SU-DHL-6 (cell line): ENCODE data around the gene TNFRSF21.

ENCODE experiments used
- H2AFZ ChIP-seq: fragments of 200-600 bp; sonication (generic); 2 replicates; pipeline ENCODE4 v1.6.1; 2014; ENCODE audit warnings: low read depth, mild to moderate bottlenecking, moderate library complexity, mixed read lengths, antibody characterized with exemption, low read length; ENCODE audit not compliant: severe bottlenecking
- H3F3A ChIP-seq: fragments of 200-600 bp; shearing (Covaris generic); 2 replicates; pipeline ENCODE4 v1.6.0; 2016; ENCODE audit warnings: antibody characterized with exemption, mild to moderate bottlenecking; ENCODE audit not compliant: insufficient read depth
- H3K27ac ChIP-seq: fragments of 200-600 bp; sonication (generic); 2 replicates; pipeline ENCODE4 v1.5.1; 2016; ENCODE audit warnings: low read depth, mild to moderate bottlenecking, low read length, moderate library complexity, mixed read lengths
- H3K27me3 ChIP-seq: fragments of 200-600 bp; sonication (generic), shearing (Covaris generic); 2 replicates; pipeline ENCODE4 v1.6.0; 2014; ENCODE audit warnings: mild to moderate bottlenecking, low read length
- H3K36me3 ChIP-seq: fragments of 200-600 bp; sonication (generic); 2 replicates; pipeline ENCODE4 v1.6.1; 2014; ENCODE audit warnings: mild to moderate bottlenecking, low read length, mixed read lengths
- H3K4me2 ChIP-seq: fragments of 300-600, 200-600 bp; shearing (Covaris generic), sonication (generic); 2 replicates; pipeline ENCODE4 v1.6.0; 2014; ENCODE audit warnings: low read length, low read depth, mild to moderate bottlenecking; ENCODE audit not compliant: poor library complexity, severe bottlenecking
- H3K4me3 ChIP-seq: fragments of 200-600 bp; sonication (generic); 2 replicates; pipeline ENCODE4 v1.5.1; 2014; ENCODE audit warnings: antibody characterized with exemption, low read length, mild to moderate bottlenecking, mixed read lengths; ENCODE audit not compliant: insufficient read depth, poor library complexity, severe bottlenecking
- H3K79me2 ChIP-seq: fragments of 200-600 bp; sonication (generic); 2 replicates; pipeline ENCODE4 v1.6.1; 2014; ENCODE audit warnings: mild to moderate bottlenecking, low read length, moderate library complexity; ENCODE audit not compliant: insufficient read depth
- H3K9ac ChIP-seq: fragments of 200-600 bp; sonication (generic); 2 replicates; pipeline ENCODE4 v1.7.0; 2014; ENCODE audit warnings: mild to moderate bottlenecking, low read length
- H3K9me2 ChIP-seq: fragments of 200-600 bp; sonication (generic); replicated peaks from 2 replicates; pipeline ENCODE4 v1.6.1; 2014; ENCODE audit warnings: low read length; ENCODE audit not compliant: insufficient read depth
- H3K9me3 ChIP-seq: fragments of 200-600 bp; sonication (generic); 2 replicates; pipeline ENCODE4 v1.6.1; 2014; ENCODE audit warnings: low read length, mixed read lengths; ENCODE audit not compliant: insufficient read depth
- H4K20me1 ChIP-seq: fragments of 200-600 bp; sonication (generic); 2 replicates; pipeline ENCODE4 v1.6.1; 2014; ENCODE audit warnings: low read depth, mild to moderate bottlenecking, antibody characterized with exemption, low read length, moderate library complexity, mixed read lengths
- EZH2phosphoT487 ChIP-seq: fragments of 200-600 bp; sonication (generic), shearing (Covaris generic); conservative IDR thresholded peaks from 2 replicates; pipeline ENCODE4 v1.6.1; 2018; ENCODE audit warnings: mild to moderate bottlenecking, antibody characterized with exemption, low read length, moderate library complexity, mixed read lengths
- TF ChIP-seq, protein P1 (sequence below): fragments of 200-600 bp; sonication (generic); IDR thresholded peaks from one replicate; pipeline ENCODE4 v1.5.1; 2017; ENCODE audit warnings: antibody characterized with exemption, mild to moderate bottlenecking, low read length, moderate library complexity; ENCODE audit not compliant: insufficient read depth, poor library complexity, severe bottlenecking

The TNFRSF21 gene

GRCh38 chr6:47290124-47290834 is 19.4 kb downstream of the TNFRSF21 start:
- Histone ChIP-seq H3K27me3 (no peaks in the 10 kb centered on the region), H3K36me3 (no peaks in the 10 kb centered on the region), H3K9me2 (no peaks in the 10 kb centered on the region), H3K9me3 (no peaks in the 10 kb centered on the region), H3K9ac (no peak overlapping the region), H4K20me1 (no peaks in the 10 kb centered on the region), H3K79me2 (no peaks in the 10 kb centered on the region), H3F3A (no peaks in the 10 kb centered on the region), H3K4me3 (no peak overlapping the region), H3K27ac (no peak overlapping the region), H3K4me2 (no peak overlapping the region), H2AFZ (no peak overlapping the region)
- TF ChIP-seq EZH2phosphoT487 = 0 out of 2 replicates have a peak, but pooled peaks have one; percentile 17
- TF ChIP-seq, protein P1, sequence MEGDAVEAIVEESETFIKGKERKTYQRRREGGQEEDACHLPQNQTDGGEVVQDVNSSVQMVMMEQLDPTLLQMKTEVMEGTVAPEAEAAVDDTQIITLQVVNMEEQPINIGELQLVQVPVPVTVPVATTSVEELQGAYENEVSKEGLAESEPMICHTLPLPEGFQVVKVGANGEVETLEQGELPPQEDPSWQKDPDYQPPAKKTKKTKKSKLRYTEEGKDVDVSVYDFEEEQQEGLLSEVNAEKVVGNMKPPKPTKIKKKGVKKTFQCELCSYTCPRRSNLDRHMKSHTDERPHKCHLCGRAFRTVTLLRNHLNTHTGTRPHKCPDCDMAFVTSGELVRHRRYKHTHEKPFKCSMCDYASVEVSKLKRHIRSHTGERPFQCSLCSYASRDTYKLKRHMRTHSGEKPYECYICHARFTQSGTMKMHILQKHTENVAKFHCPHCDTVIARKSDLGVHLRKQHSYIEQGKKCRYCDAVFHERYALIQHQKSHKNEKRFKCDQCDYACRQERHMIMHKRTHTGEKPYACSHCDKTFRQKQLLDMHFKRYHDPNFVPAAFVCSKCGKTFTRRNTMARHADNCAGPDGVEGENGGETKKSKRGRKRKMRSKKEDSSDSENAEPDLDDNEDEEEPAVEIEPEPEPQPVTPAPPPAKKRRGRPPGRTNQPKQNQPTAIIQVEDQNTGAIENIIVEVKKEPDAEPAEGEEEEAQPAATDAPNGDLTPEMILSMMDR = no peak

DNA sequence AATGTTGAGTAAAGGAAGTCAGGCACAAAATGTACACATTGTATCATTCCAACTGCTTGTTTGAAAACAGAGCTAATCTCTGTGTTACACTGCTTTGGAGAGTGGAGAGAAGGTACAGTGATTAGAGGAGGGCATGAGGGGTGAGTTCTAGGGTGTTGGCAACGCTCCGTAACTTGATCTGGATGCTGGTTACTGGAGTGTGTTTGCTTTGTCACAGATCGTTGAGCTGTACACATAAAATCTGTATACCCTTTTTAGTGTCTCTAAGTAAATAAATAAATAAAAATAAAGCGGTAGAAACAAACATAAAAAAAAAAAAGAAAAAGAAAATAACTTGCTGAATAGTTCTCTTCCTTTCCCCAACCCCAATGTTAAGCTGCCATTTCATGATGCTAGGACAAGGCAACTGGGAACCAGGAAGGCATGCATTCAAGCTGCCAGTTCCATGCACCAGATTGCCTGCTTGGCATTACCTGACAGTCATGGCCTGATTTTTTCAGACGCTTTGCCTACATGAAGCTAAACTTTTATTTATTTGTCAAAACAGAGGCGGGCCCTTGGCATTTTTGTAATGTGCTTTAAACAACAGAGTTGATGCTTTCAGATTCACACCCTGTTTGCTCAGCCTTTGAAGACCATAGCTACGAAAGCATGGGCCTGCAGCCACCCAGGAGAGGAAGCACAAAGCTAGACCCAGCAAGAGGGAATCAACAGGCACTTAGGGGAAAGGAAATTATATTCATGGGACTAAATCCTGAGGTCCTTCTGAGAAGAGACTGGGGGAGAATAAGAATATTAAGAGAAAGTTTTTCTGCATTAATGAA is 21.2 kb downstream of the TNFRSF21 start:
- Histone ChIP-seq H3K27me3 (no peaks in the 10 kb centered on the region), H3K9ac (no peak overlapping the region), H3K79me2 (no peaks in the 10 kb centered on the region), H3K27ac (no peak overlapping the region), H3F3A (no peaks in the 10 kb centered on the region), H3K36me3 (no peaks in the 10 kb centered on the region), H3K9me2 (no peaks in the 10 kb centered on the region), H4K20me1 (no peaks in the 10 kb centered on the region), H3K4me3 (no peak overlapping the region), H3K9me3 (no peaks in the 10 kb centered on the region), H3K4me2 (no peak overlapping the region), H2AFZ (no peak overlapping the region)
- TF ChIP-seq EZH2phosphoT487 = no peak
- TF ChIP-seq, protein P1 = no peak

DNA sequence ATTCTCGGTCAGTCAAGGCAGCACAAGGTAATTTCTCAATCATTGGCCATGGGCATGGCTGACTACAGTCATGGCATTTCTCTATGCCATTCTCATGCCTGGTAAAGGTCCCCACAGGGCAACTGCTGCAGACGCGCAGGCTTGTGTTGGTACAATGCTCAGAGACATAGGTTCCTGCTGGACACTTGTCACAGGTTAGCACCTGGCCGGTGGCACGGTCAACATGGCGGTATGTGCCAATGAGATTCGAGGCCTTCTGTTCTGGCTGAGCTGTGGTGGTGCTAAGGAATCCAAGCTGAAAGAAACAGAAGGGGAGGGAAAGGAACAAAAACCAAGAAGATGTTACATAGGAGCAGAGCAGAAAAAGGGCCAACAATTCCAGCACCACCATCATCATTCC is 23.4 kb downstream of the TNFRSF21 start:
- Histone ChIP-seq H3K9me3 (no peaks in the 10 kb centered on the region), H3K9ac (no peak overlapping the region), H3F3A (no peaks in the 10 kb centered on the region), H3K36me3 (no peaks in the 10 kb centered on the region), H3K27me3 (no peaks in the 10 kb centered on the region), H3K4me2 (no peak overlapping the region), H3K4me3 (no peak overlapping the region), H2AFZ (no peak overlapping the region), H3K9me2 (no peaks in the 10 kb centered on the region), H3K27ac (no peak overlapping the region), H3K79me2 (no peaks in the 10 kb centered on the region), H4K20me1 (no peaks in the 10 kb centered on the region)
- TF ChIP-seq, protein P1 = no peak
- no peak for TF ChIP-seq EZH2phosphoT487
